Middle frontal gyrus (tissue), 1 donor: ENCODE results near the gene ENOX1.
"Not testable (repeated sequence)": the region's sequence is repeated elsewhere in the genome, so short reads cannot be mapped to it uniquely, and the experiment has no call there.

ENCODE experiments used
- DNase-seq: peaks from one replicate; pipeline ENCODE4 v3.0.0-alpha.2; 2015; ENCODE audit warnings: low spot score; ENCODE audit errors: extremely low spot score

The ENOX1 gene

GRCh38 chr13:43432958-43433357 is 353.8 kb downstream of the ENOX1 start:
- no peak for DNase-seq

GRCh38 chr13:43431841-43432240 is 354.9 kb downstream of the ENOX1 start:
- no peak for DNase-seq

GRCh38 chr13:43431290-43431716 is 355.5 kb downstream of the ENOX1 start:
- no peak for DNase-seq

GRCh38 chr13:43428545-43429296 is 358.1 kb downstream of the ENOX1 start:
- DNase-seq, result no peak

- no peak for DNase-seq
Measured at GRCh38 chr13:43426355-43426754, 360.4 kb downstream of the ENOX1 start.

GRCh38 chr13:43425234-43425633 is 361.5 kb downstream of the ENOX1 start:
- no peak for DNase-seq

- no peak for DNase-seq
Measured at GRCh38 chr13:43424412-43424811, 362.4 kb downstream of the ENOX1 start.

GRCh38 chr13:43422116-43422515 is 364.7 kb downstream of the ENOX1 start:
- DNase-seq, result no peak

GRCh38 chr13:43416842-43417241 is 369.9 kb downstream of the ENOX1 start:
- DNase-seq, result not testable (repeated sequence)

GRCh38 chr13:43416408-43416807 is 370.4 kb downstream of the ENOX1 start:
- not testable (repeated sequence) for DNase-seq

GRCh38 chr13:43415903-43416391 is 370.8 kb downstream of the ENOX1 start:
- not testable (repeated sequence) for DNase-seq

GRCh38 chr13:43414111-43414510 is 372.7 kb downstream of the ENOX1 start:
- DNase-seq, result no peak

- no peak for DNase-seq
Measured at GRCh38 chr13:43411741-43412140, 375.0 kb downstream of the ENOX1 start.

- DNase-seq, result no peak
Measured at GRCh38 chr13:43411211-43411610, 375.6 kb downstream of the ENOX1 start.

- no peak for DNase-seq
Measured at GRCh38 chr13:43408274-43408673, 378.5 kb downstream of the ENOX1 start.

GRCh38 chr13:43407023-43407581 is 379.7 kb downstream of the ENOX1 start:
- no peak for DNase-seq

- DNase-seq, result no peak
Measured at GRCh38 chr13:43405457-43405856, 381.3 kb downstream of the ENOX1 start.

- no peak for DNase-seq
Measured at GRCh38 chr13:43402380-43402779, 384.4 kb downstream of the ENOX1 start.

- no peak for DNase-seq
Measured at GRCh38 chr13:43401361-43401760, 385.4 kb downstream of the ENOX1 start.

GRCh38 chr13:43397111-43397510 is 389.7 kb downstream of the ENOX1 start:
- DNase-seq, result no peak

GRCh38 chr13:43391036-43391435 is 395.7 kb downstream of the ENOX1 start:
- DNase-seq, result no peak

- no peak for DNase-seq
Measured at GRCh38 chr13:43390619-43391018, 396.2 kb downstream of the ENOX1 start.

GRCh38 chr13:43389983-43390382 is 396.8 kb downstream of the ENOX1 start:
- DNase-seq, result no peak
